Fibroblast of skin of abdomen (primary cell): ENCODE data around the gene MFF.
A peak's percentile ranks its signal among the peaks of the same experiment; 100 is the strongest.
"Not testable (repeated sequence)": the region's sequence is repeated elsewhere in the genome, so short reads cannot be mapped to it uniquely, and the experiment has no call there.

Source experiments
- DNase-seq: peaks from one replicate; pipeline ENCODE4 v3.0.0-alpha.2; 2013

The MFF gene

GRCh38 chr2:227378371-227378782 lies 53.3 kb downstream of the MFF start:
- DNase-seq = peak; percentile 39

- no peak for DNase-seq
These were observed 54.0 kb downstream of the MFF start, which contains the start of gene TM4SF20 for GRCh38 chr2:227379095-227379494. Gene TM4SF20, minus strand, starts transcription at chr2:227379306. Its CDS starts 38 bp downstream, at chr2:227379268.

GRCh38 chr2:227382241-227382835 lies 57.3 kb downstream of the MFF start:
- DNase-seq = not testable (repeated sequence)

GRCh38 chr2:227383686-227384085 lies 58.6 kb downstream of the MFF start:
- DNase-seq = no peak

GRCh38 chr2:227386630-227387029 lies 61.6 kb downstream of the MFF start:
- DNase-seq = no peak

GRCh38 chr2:227387583-227387982 lies 62.5 kb downstream of the MFF start, which contains the start of gene SCYGR1:
Gene SCYGR1, minus strand, starts transcription at chr2:227387949. Its CDS starts 0 bp downstream, at chr2:227387949.
- not testable (repeated sequence) for DNase-seq

- peak; percentile 85 for DNase-seq
These were observed 63.5 kb downstream of the MFF start for GRCh38 chr2:227388537-227389011.

- DNase-seq = no peak
These were observed 64.2 kb downstream of the MFF start for GRCh38 chr2:227389231-227389630.

- no peak for DNase-seq
These were observed 64.6 kb downstream of the MFF start for GRCh38 chr2:227389661-227390060.

- DNase-seq = no peak
These were observed 65.6 kb downstream of the MFF start for GRCh38 chr2:227390468-227391256.

GRCh38 chr2:227394401-227394800 lies 69.3 kb downstream of the MFF start:
- DNase-seq = no peak

- DNase-seq = no peak
These were observed 70.5 kb downstream of the MFF start for GRCh38 chr2:227395556-227395955.

GRCh38 chr2:227397562-227397961 lies 72.5 kb downstream of the MFF start:
- no peak for DNase-seq

GRCh38 chr2:227398684-227399670 lies 73.9 kb downstream of the MFF start:
- DNase-seq = no peak

- DNase-seq = no peak
These were observed 76.5 kb downstream of the MFF start for GRCh38 chr2:227401550-227401949.

GRCh38 chr2:227402321-227402720 lies 77.3 kb downstream of the MFF start:
- no peak for DNase-seq

GRCh38 chr2:227402959-227403358 lies 77.9 kb downstream of the MFF start:
- DNase-seq = no peak

GRCh38 chr2:227404585-227405271 lies 79.7 kb downstream of the MFF start:
- no peak for DNase-seq

GRCh38 chr2:227406177-227407031 lies 81.4 kb downstream of the MFF start:
- DNase-seq = peak; percentile 98
